Subcutaneous adipose tissue (tissue), 4 donors: ENCODE data around the gene E4F1. TPM values are rescaled to one million over a fixed set of nuclear protein-coding genes. Genes with fewer than 3 reads are reported as not detected.

ENCODE experiments used
- total RNA-seq, 4 donors: library from RNA; depleted of rRNA; stranded (reverse); fragments of >200 nt; gene quantifications; one replicate each; pipeline ENCODE4 v1.1.0, GENCODE V29; 2016
- TF ChIP-seq, protein P1 (sequence below): fragments of 450-650 bp; IDR thresholded peaks from one replicate; pipeline ENCODE4 v1.5.1; 2016; ENCODE audit warnings: low read depth, mild to moderate bottlenecking, control low read depth, antibody characterized with exemption, moderate library complexity

The E4F1 gene
- total RNA-seq, 4 donors from 2014 or later: 9.6 to 33.2 (median 16.8) TPM

DNA sequence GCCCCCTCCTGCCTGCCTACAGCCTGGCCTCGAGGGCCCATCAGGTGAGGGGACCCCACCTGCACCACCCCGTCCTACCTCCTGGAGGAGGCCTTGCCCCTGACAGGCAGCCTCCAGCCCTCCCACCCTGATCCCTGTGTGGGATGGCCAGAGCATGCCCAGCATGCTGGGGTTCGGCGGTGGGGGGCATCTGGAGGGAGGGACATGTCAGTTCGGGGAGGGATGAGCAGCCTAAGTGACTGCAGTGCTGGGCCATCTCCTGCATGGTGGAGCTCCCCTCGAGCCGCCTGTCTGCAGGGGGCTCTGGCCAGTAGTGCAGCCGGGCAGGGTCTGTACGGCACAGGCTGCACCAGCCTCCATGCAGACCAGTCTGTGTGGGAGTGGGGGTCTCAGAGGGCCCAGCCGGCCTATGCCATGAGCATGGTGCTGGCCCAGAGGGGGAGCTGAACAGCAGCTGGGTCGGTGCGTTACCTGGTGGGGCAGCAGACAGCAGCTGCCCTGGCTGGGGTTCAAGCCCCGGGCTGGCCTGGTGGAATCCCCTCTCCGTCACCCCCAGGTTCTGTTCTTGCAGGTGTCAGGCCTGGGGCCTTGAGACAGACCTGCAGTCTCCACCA lies 48.6 kb downstream of the E4F1 start:
- TF ChIP-seq, protein P1, sequence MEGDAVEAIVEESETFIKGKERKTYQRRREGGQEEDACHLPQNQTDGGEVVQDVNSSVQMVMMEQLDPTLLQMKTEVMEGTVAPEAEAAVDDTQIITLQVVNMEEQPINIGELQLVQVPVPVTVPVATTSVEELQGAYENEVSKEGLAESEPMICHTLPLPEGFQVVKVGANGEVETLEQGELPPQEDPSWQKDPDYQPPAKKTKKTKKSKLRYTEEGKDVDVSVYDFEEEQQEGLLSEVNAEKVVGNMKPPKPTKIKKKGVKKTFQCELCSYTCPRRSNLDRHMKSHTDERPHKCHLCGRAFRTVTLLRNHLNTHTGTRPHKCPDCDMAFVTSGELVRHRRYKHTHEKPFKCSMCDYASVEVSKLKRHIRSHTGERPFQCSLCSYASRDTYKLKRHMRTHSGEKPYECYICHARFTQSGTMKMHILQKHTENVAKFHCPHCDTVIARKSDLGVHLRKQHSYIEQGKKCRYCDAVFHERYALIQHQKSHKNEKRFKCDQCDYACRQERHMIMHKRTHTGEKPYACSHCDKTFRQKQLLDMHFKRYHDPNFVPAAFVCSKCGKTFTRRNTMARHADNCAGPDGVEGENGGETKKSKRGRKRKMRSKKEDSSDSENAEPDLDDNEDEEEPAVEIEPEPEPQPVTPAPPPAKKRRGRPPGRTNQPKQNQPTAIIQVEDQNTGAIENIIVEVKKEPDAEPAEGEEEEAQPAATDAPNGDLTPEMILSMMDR: no peak

DNA sequence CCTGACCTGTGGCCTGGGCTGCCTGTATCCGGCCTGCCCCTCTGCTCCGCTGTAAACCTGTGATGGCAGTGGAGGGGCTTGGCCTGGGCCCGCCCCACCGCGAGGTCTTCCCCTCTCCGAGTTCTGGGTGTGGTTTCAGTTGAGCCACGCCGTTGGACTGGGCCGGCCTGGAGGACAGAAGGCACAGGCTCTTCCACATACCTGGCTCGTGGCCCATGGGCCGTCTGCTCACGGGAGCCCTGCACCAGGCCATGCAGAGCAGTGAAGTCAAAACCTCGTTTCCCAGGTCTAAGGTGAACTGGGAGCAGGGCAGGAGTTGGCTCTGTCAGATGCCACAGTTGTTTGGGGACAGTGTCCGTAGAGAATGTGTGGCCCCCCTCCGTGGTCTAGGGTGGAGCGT lies 50.1 kb downstream of the E4F1 start:
- TF ChIP-seq, protein P1: no peak

DNA sequence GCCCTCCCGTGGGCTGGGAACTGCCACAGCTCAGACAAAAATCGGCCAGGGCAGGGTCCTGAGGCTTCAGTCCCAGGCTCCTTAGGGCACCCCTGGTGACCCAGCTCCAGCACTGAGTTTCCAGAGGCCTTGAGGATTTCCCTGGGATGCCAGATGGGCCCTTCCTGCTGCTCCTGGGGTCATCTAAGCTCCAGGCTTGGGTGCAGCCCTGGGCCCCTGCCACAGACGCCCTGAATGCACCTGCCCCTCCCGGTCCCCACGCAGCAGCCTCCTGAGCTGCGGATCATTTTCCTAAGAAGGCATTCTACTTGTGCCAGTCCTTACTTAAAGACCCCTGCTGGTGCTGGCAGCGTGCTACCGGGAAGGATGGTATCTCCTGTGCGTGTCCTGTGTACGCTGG lies 50.5 kb downstream of the E4F1 start:
- TF ChIP-seq, protein P1: no peak

DNA sequence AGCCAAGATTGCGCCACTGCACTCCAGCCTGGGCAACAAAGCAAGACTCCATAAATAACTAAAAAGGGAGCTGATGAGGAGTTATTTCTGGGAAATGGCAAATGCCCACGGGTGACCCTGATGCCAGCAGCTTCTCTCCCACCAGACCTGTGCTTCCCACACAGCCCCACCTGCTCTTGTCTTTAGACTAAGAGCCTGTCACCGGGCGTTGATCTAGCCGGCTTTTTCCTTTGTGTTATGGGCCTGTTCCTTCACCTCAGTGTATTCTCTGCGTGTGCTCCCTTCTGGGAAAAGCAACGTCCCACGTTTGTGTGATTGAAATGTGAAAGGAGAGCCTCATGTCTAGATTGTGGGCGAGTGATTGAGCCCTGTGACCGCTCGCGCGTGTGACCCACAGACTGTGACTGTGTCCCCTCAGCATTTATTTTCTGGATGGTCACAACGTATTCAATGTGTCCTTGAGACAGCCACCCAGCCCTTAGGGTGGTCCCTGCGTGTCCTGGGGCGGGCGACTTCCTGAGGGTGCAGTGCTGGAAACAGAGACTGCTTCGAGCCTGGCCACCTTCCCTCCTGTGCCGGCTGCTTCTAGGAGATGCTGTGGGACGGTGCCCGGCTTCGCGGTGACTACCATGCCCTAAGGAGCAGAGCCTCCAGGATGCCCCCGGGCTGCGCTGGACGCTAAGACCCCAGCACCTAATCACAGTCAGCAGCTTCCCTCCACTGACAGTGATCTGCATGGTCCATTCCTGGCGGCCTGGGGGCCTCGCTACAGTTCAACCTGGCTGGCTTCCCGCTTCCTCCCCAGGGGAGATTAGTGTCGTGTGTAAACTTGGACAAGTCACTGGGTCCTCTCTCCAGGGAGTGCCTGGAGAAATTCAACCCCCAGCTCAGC lies 52.3 kb downstream of the E4F1 start:
- TF ChIP-seq, protein P1: no peak

DNA sequence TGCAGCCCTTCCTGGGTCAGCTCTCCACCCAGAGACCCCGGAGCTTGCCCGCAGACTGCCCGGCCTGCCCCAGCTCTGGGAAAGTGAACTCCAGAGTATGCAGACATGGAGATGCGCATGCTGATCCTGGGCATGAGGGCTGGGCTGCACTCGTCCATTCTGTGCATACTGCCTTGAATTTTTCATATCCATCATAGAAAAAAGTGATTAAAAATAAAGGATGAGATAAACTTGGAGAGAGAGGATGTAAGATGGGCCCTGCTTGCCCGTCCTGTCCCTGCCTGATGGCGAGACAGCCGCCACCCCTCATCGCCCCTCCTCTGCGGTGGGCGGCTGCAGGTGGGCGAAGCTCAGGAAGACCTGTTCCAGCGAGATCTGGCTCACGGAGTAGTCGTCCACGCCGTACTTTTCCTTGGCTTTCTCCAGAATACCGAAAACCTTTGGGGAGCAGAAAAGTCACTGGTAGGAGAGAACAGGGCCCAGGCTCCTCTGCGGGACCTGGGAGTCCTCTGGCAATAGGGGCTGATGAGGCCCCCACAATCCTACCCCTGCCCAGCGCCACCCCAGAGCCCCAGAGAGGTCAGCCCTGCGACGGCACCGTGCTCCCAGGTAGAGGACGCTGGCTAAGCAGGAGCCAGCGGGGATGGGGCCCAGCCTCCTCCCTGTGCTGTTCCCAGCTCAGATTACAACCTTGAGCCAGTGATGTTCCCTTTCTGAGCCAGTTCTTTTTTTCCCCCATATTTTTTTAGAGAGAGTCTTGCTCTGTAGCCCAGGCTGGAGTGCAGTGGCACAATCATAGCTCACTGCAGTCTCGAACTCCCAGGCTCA lies 53.2 kb downstream of the E4F1 start:
- TF ChIP-seq, protein P1: no peak

DNA sequence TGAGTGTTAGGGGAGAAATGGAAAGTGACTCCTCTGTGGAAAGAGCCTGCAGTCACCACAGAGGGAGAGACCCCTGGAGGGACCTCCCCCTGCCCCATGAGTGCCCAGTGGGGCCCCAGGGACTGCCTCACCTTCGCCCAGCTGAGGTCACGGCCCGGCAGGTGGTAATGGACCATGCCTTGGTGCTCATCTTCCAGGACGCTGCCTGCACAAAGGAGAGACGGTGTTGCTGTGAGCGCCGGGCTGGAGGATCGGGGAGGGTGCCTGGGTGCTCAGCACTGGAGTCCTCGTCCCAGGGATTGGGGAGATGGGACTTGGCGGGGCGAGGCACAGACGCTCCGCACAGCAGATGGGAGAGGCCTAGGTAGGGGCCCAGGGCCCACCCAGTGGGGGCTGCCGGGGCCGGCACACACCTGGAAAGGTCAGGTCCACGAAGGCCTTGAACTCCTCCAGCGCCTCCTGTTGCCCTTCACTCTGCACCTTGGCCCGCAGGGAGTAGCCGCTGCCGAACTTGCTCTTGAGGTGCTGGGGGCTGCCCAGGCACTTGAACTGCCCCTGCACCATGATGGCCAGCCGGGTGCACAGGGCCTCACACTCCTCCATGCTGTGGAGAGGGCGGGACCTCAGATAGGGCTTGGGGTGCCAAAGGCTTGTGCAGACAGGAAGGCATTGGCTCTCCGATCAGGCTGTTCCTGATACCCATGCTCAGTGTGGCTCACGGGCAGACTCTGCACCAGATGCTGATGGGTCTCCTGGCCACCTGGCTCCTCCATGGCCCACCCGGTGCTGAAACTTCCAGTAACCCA lies 54.3 kb downstream of the E4F1 start:
- TF ChIP-seq, protein P1: no peak
